ENCODE data around the gene ZNF394. TPM values are rescaled to one million over a fixed set of nuclear protein-coding genes. Genes with fewer than 3 reads are reported as not detected.

Gene ZNF394
- total and polyA plus RNA-seq, 2 of the 4 experiments (the other 2 are of a cell fraction) = 10.9 to 24.7 TPM

DNA sequence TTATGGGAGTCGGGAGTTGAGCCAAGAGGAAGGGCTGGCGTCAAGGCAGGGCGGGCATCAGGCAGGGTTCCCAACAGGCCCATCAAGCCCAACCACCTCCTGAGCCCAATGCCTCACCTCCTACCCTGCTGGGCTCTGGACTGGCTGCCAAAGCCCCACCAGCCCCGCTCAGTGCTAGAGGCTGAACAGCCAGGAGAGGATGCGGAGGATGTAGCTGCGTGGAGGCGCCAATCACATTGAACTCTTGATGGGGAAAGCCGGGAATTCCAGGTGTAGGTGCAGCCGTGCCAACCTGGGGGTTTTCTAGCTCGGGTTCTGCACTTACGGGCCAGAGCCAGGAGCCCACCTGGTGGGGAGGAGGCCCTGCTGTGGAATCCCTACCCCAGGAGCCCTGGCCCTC lies 47.0 kb downstream of the ZNF394 start:
- Histone ChIP-seq H2AK5ac (ENCODE audit: low read depth, low read length) (no peak overlapping the region), H3K27ac (ENCODE audit: insufficient read depth, low read length) (no peak overlapping the region), H2BK20ac (ENCODE audit: low read depth, low read length) (no peak overlapping the region), H3K18ac (ENCODE audit: low read depth, low read length) (no peak overlapping the region), H3K36me3 (ENCODE audit: control insufficient read depth, insufficient read depth, low read length) (peaks cover 90% of the 10 kb centered on the region), H2BK15ac (ENCODE audit: low read depth, low read length) (no peak overlapping the region), H3K56ac (ENCODE audit: extremely low read depth, insufficient read depth, low read length) (no peak overlapping the region), H2AFZ (replicated peaks; ENCODE audit: low read length, poor library complexity) (no peak overlapping the region), H3K79me1 (ENCODE audit: low read depth in 1 of 2, low read length in 2 of 2) (peaks cover 16 to 70% of the 10 kb centered on the region in 2 experiments), H3K14ac (replicated peaks; ENCODE audit: low read depth, low read length) (no peak overlapping the region), H3K27me3 (ENCODE audit: control insufficient read depth, insufficient read depth, low read length) (no peaks in the 10 kb centered on the region), H3K9me3 (ENCODE audit: control insufficient read depth, insufficient read depth, low read length) (no peaks in the 10 kb centered on the region), H3K9ac (ENCODE audit: low read depth, low read length) (no peak overlapping the region), H4K5ac (ENCODE audit: low read depth, low read length) (no peak overlapping the region), H2BK5ac (ENCODE audit: low read depth, low read length, poor library complexity, severe bottlenecking) (no peak overlapping the region), H3K9me1 (ENCODE audit: insufficient read depth, low read length) (no peaks in the 10 kb centered on the region), H3K4me1 (ENCODE audit: control insufficient read depth, insufficient read depth, low read length) (no peaks in the 10 kb centered on the region), H2AK9ac (replicated peaks; ENCODE audit: low read depth, low read length, poor library complexity) (no peak overlapping the region), H3K23ac (ENCODE audit: low read depth, low read length) (no peak overlapping the region), H4K8ac (ENCODE audit: low read depth in 2 of 2, low read length in 2 of 2) (no peak overlapping the region), H3K4me2 (ENCODE audit: low read depth, low read length) (no peak overlapping the region), H2BK120ac (ENCODE audit: low read depth, low read length) (no peak overlapping the region), H3K4ac (ENCODE audit: low read depth, low read length) (no peak overlapping the region), H4K91ac (ENCODE audit: insufficient read depth, low read depth, low read length) (no peak overlapping the region), H4K20me1 (ENCODE audit: insufficient read depth, low read length) (peaks cover 50% of the 10 kb centered on the region), H3K4me3 (ENCODE audit: insufficient read depth, low read depth, low read length) (no peak overlapping the region)
- no peak for ATAC-seq (ENCODE audit: low read depth)
- dilution Hi-C loops (cut with HindIII; ENCODE audit: low sequenced_read_pairs, unreplicated experiment) = no loop called here
- no TSS peak for BruUV-seq (replicated peaks)
- DNase-seq = no peak
- in situ Hi-C loops (cut with MboI; ENCODE audit: low sequenced_read_pairs) = no loop called here
- TF ChIP-seq RAD21 (IDR thresholded peaks at IDR 0.05; ENCODE audit: low read length) (no peak), POLR2A (IDR thresholded peaks at IDR 0.05; ENCODE audit: low read depth, low read length) (no peak), CEBPB (IDR thresholded peaks at IDR 0.05; ENCODE audit: low read depth, low read length) (no peak), NFE2L2 (IDR thresholded peaks at IDR 0.05; ENCODE audit: low read depth, low read length) (no peak), RFX5 (IDR thresholded peaks at IDR 0.05; ENCODE audit: low read depth, low read length) (no peak), MAZ (IDR thresholded peaks at IDR 0.05; ENCODE audit: borderline replicate concordance, low read depth, low read length) (no peak), SMC3 (IDR thresholded peaks at IDR 0.05; ENCODE audit: low read depth, low read length) (no peak), BHLHE40 (IDR thresholded peaks at IDR 0.05; ENCODE audit: low read depth, low read length) (no peak), RCOR1 (IDR thresholded peaks at IDR 0.05; ENCODE audit: insufficient replicate concordance, low read length) (no peak), FOS (IDR thresholded peaks at IDR 0.05; ENCODE audit: low read depth, low read length) (no peak), CHD1 (IDR thresholded peaks at IDR 0.05; ENCODE audit: low read depth, low read length) (no peak), MXI1 (IDR thresholded peaks at IDR 0.05; ENCODE audit: borderline replicate concordance, low read depth, low read length) (no peak), MAFK (IDR thresholded peaks at IDR 0.05; ENCODE audit: low read depth, low read length) (no peak)
- TF ChIP-seq, protein P1, sequence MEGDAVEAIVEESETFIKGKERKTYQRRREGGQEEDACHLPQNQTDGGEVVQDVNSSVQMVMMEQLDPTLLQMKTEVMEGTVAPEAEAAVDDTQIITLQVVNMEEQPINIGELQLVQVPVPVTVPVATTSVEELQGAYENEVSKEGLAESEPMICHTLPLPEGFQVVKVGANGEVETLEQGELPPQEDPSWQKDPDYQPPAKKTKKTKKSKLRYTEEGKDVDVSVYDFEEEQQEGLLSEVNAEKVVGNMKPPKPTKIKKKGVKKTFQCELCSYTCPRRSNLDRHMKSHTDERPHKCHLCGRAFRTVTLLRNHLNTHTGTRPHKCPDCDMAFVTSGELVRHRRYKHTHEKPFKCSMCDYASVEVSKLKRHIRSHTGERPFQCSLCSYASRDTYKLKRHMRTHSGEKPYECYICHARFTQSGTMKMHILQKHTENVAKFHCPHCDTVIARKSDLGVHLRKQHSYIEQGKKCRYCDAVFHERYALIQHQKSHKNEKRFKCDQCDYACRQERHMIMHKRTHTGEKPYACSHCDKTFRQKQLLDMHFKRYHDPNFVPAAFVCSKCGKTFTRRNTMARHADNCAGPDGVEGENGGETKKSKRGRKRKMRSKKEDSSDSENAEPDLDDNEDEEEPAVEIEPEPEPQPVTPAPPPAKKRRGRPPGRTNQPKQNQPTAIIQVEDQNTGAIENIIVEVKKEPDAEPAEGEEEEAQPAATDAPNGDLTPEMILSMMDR (conservative IDR thresholded peaks at IDR 0.05; ENCODE audit: low read depth, low read length) = no peak
- TF ChIP-seq, protein P2, sequence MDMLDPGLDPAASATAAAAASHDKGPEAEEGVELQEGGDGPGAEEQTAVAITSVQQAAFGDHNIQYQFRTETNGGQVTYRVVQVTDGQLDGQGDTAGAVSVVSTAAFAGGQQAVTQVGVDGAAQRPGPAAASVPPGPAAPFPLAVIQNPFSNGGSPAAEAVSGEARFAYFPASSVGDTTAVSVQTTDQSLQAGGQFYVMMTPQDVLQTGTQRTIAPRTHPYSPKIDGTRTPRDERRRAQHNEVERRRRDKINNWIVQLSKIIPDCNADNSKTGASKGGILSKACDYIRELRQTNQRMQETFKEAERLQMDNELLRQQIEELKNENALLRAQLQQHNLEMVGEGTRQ (IDR thresholded peaks at IDR 0.05; ENCODE audit: low read depth, low read length) = no peak
- TF ChIP-seq, protein P3, sequence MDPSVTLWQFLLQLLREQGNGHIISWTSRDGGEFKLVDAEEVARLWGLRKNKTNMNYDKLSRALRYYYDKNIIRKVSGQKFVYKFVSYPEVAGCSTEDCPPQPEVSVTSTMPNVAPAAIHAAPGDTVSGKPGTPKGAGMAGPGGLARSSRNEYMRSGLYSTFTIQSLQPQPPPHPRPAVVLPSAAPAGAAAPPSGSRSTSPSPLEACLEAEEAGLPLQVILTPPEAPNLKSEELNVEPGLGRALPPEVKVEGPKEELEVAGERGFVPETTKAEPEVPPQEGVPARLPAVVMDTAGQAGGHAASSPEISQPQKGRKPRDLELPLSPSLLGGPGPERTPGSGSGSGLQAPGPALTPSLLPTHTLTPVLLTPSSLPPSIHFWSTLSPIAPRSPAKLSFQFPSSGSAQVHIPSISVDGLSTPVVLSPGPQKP (IDR thresholded peaks at IDR 0.05; ENCODE audit: borderline replicate concordance, low read depth, low read length) = no peak
- intact Hi-C loops (cut with micrococcal nuclease) = no loop called here
- 100% methylated on average over 4 of the region's 11 CpGs; no CpG with 5 or more reads in 1 of the 2 experiments for WGBS, 2 experiments (ENCODE audit: extremely low coverage in 2 of 2, insufficient read length in 1 of 2)
- ChIA-PET CTCF (no interaction called here), POLR2A (ENCODE audit: unreplicated experiment) (no interaction called here)
